Erythroblast (primary cell): Measurements from ENCODE around the gene TPM1.

ENCODE experiments used
- GATA1 ChIP-seq: IDR thresholded peaks from 2 replicates; pipeline ENCODE4 v1.6.1; 2011; ENCODE audit warnings: low read depth, mild to moderate bottlenecking, control low read depth, low read length, moderate library complexity
- POLR2A ChIP-seq: IDR thresholded peaks from 2 replicates; pipeline ENCODE4 v1.6.1; 2011; ENCODE audit warnings: mild to moderate bottlenecking, low read length

DNA sequence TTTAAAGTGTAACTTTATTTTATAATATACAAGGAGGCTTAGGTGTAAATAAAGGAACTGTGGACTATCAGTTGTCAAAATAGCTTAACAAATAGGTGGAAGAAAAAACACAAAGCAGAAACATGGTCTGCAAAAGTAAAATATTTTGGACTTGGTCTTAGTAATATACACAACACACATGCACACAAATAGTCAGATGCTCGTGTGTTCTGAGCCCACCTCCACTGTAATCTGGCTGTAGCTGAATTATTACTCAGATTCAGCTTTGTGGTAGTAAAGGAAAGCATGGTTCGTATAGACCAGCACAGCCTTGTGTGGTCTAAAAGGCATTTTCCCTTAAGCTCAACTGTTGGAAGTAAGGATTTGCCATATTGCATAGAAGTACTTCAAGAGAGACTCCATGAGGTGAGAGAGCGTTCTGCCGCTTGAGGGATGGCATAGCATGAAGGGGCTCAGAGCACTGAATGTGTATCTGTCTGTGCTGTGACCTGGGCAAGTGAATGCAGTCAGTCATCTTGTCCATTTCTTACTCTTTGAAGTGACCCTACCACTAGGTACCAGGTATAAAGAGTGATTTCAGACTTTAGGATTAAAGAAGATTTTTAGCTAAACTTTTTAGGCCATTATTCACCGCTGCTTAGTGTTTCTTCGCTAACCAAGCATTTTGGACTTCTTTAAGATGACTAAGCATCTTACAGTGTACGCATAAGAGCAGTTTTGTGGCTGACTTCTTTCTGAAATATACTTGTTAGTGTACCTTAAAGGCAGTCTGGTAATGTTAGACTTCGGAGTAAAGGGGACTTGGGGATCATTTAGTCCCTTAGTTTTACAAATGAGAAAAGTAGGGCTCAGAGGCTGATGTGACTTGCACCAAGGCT is 15.2 kb downstream of the TPM1 start:
- TF ChIP-seq POLR2A = no peak
- TF ChIP-seq GATA1 = no peak
